GM20431 (cell line): ENCODE data around the gene EPHA4.

Experiments
- in situ Hi-C: fragments of 300-500 bp; cut with MseI, MboI; formaldehyde crosslinking; loops from one replicate; pipeline ENCODE4 v1.15.0; 2020; ENCODE audit warnings: low sequenced_read_pairs; ENCODE audit not compliant: unreplicated experiment

EPHA4 gene

GRCh38 chr2:221484761-221485502, 87.2 kb downstream of the EPHA4 start:
- in situ Hi-C loops = no loop called here

- in situ Hi-C loops = no loop called here
Observed at GRCh38 chr2:221482666-221483455, 89.2 kb downstream of the EPHA4 start.

- in situ Hi-C loops = no loop called here
Observed at GRCh38 chr2:221480821-221481220, 91.3 kb downstream of the EPHA4 start.

GRCh38 chr2:221480163-221480562, 91.9 kb downstream of the EPHA4 start:
- in situ Hi-C loops = no loop called here

- in situ Hi-C loops = no loop called here
Observed at GRCh38 chr2:221478485-221478863, 93.6 kb downstream of the EPHA4 start.

- in situ Hi-C loops = no loop called here
Observed at GRCh38 chr2:221477714-221478484, 94.2 kb downstream of the EPHA4 start.

GRCh38 chr2:221476195-221476594, 95.9 kb downstream of the EPHA4 start:
- in situ Hi-C loops = no loop called here

GRCh38 chr2:221473451-221473850, 98.7 kb downstream of the EPHA4 start:
- in situ Hi-C loops = no loop called here

- in situ Hi-C loops = no loop called here
Observed at GRCh38 chr2:221468317-221468716, 103.8 kb downstream of the EPHA4 start.

- in situ Hi-C loops = no loop called here
Observed at GRCh38 chr2:221467610-221468009, 104.5 kb downstream of the EPHA4 start.

GRCh38 chr2:221466744-221467143, 105.4 kb downstream of the EPHA4 start:
- in situ Hi-C loops = no loop called here

GRCh38 chr2:221465776-221466175, 106.3 kb downstream of the EPHA4 start:
- in situ Hi-C loops = no loop called here

GRCh38 chr2:221464971-221465370, 107.1 kb downstream of the EPHA4 start:
- in situ Hi-C loops = no loop called here

- in situ Hi-C loops = no loop called here
Observed at GRCh38 chr2:221463241-221463896, 108.7 kb downstream of the EPHA4 start.

- in situ Hi-C loops = no loop called here
Observed at GRCh38 chr2:221461901-221462300, 110.2 kb downstream of the EPHA4 start.

GRCh38 chr2:221460136-221460535, 112.0 kb downstream of the EPHA4 start:
- in situ Hi-C loops = no loop called here

GRCh38 chr2:221458578-221458977, 113.5 kb downstream of the EPHA4 start:
- in situ Hi-C loops = no loop called here

- in situ Hi-C loops = no loop called here
Observed at GRCh38 chr2:221455214-221455613, 116.9 kb downstream of the EPHA4 start.

GRCh38 chr2:221454459-221455105, 117.5 kb downstream of the EPHA4 start:
- in situ Hi-C loops = no loop called here
